Thyroid gland (tissue), 4 donors: ENCODE measurements around the gene FIBP.

ENCODE experiments used
- POLR2A ChIP-seq, 2 donors: fragments of 450-650 bp; IDR thresholded peaks; one replicate each; pipeline ENCODE4 v1.6.1; 2017; ENCODE audit warnings: antibody characterized with exemption in 2 of 2, mild to moderate bottlenecking in 2 of 2, moderate library complexity in 1 of 2
- TF ChIP-seq, protein P1 (sequence below), 6 experiments: fragments of 200-600 bp in 3 of 6; fragments of 450-650 bp in 3 of 6; sonication (generic) in 3 of 6; IDR thresholded peaks; one replicate each; pipeline ENCODE4 v1.5.1; 2016 to 2019; ENCODE audit warnings: antibody characterized with exemption in 6 of 6, mild to moderate bottlenecking in 2 of 6, inconsistent platforms in 1 of 6, moderate library complexity in 1 of 6

DNA sequence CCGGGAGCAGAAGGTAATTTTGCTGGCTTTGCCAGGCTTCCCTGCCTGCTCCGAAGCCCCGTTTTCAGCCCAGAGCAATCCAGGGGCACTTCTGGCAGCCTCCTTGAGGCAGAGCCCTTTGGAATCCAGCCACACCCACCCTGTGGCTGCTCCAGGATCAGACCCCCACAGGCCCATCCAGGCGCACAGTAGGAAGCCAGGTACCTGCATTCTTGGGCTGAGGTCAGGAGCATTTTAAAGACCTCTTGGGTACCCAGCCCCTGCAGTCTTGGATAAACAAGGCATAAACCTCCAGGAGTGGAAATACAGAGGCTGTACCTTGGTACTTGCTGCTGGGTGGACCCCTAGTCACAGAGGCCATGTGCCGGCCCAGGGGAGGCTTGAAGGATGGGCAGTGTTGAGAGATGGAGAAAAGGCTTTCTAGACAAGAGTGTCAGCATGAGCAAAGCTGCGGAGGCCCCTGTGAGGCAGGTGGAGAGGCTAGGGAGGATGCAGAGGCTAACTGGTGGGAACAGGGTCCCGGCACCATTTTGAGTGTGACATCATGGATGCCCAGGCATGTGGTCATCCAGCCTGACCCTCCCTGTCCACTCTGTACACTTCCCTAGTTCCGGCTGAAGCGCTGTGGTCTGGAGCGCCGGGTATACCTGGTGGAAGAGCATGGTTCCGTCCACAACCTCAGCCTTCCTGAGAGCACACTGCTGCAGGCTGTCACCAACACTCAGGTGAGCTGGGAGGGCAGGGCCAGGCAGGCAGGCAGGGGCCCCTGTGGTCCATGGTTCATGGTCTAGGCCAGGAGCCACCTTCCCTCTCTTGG lies 24.2 kb downstream of the FIBP start:
- TF ChIP-seq POLR2A (IDR thresholded peaks at IDR 0.05) = no peak
- TF ChIP-seq, protein P1, sequence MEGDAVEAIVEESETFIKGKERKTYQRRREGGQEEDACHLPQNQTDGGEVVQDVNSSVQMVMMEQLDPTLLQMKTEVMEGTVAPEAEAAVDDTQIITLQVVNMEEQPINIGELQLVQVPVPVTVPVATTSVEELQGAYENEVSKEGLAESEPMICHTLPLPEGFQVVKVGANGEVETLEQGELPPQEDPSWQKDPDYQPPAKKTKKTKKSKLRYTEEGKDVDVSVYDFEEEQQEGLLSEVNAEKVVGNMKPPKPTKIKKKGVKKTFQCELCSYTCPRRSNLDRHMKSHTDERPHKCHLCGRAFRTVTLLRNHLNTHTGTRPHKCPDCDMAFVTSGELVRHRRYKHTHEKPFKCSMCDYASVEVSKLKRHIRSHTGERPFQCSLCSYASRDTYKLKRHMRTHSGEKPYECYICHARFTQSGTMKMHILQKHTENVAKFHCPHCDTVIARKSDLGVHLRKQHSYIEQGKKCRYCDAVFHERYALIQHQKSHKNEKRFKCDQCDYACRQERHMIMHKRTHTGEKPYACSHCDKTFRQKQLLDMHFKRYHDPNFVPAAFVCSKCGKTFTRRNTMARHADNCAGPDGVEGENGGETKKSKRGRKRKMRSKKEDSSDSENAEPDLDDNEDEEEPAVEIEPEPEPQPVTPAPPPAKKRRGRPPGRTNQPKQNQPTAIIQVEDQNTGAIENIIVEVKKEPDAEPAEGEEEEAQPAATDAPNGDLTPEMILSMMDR (IDR thresholded peaks at IDR 0.05) = no peak
